Psoas muscle (tissue), 8 donors: Measurements from ENCODE around the gene NAV2. TPM values are rescaled to one million over a fixed set of nuclear protein-coding genes. Genes with fewer than 3 reads are reported as not detected.

Experiments used
- ATAC-seq, 4 donors: fragments of 200-7000 bp; cut with Tn5 transposase; one replicate each; pipeline ENCODE4 v1.9.1; 2020; ENCODE audit warnings: moderate library complexity in 3 of 4, mild to moderate bottlenecking in 2 of 4
- DNase-seq, 2 donors: peaks; one replicate each; pipeline ENCODE4 v3.0.0-alpha.2; 2020
- H3K27ac ChIP-seq: fragments of 200-600 bp; one replicate; pipeline ENCODE4 v1.8.0; 2022
- H3K27me3 ChIP-seq, 3 donors: fragments of 200-600 bp in 1 of 3; one replicate each; pipeline versions ENCODE4 v1.6.1 to v1.8.0; 2013 to 2022; ENCODE audit warnings: low read length in 2 of 3, mild to moderate bottlenecking in 2 of 3, moderate library complexity in 1 of 3; ENCODE audit not compliant: insufficient read depth in 3 of 3
- H3K36me3 ChIP-seq, 2 donors: fragments of 200-600 bp in 1 of 2; one replicate each; pipeline versions ENCODE4 v1.6.1 to v1.8.0; 2013 to 2022; ENCODE audit warnings: low read depth in 1 of 2, mild to moderate bottlenecking in 1 of 2, moderate library complexity in 1 of 2; ENCODE audit not compliant: insufficient read depth in 1 of 2
- H3K4me1 ChIP-seq: fragments of 200-600 bp; one replicate; pipeline ENCODE4 v1.8.0; 2022
- H3K4me3 ChIP-seq: fragments of 200-600 bp; one replicate; pipeline ENCODE4 v1.8.0; 2022; ENCODE audit warnings: mild to moderate bottlenecking
- H3K9me3 ChIP-seq: fragments of 200-600 bp; one replicate; pipeline ENCODE4 v1.8.0; 2022
- WGBS, 3 donors: extraction: QIAGEN DNeasy Blood & Tissue Kit; methylation state at CpG; one replicate each; pipeline versions ENCODE4 v1.1.6 to v1.1.7; 2013; 5-methylcytosine and 5-hydroxymethylcytosine counted together
- intact Hi-C, 2 donors: fragments of 100-400 bp; cut with DNase I; formaldehyde crosslinking; loops; one replicate each; pipeline versions ENCODE4 v1.11.0 to v1.14.2; 2022
- polyA plus RNA-seq, 3 donors: library from polyadenylated mRNA; stranded (reverse); fragments of 200-250 nt; gene quantifications; one replicate each; pipeline ENCODE4 v1.2.3, GENCODE V29; 2013
- total RNA-seq, 4 donors: library from RNA; stranded (reverse); fragmentation: NEBNext Ultra II Directional in 2 of 4; extraction: Animal tissue kit (Norgen Biotek cat#: 25700) in 2 of 4; gene quantifications; one replicate each; pipeline versions ENCODE4 v1.2.1 to v1.2.4, GENCODE V29; 2021 to 2023
- TF ChIP-seq, protein P1 (sequence below): fragments of 200-600 bp; IDR thresholded peaks from one replicate; pipeline ENCODE4 v1.8.0; 2022; ENCODE audit warnings: antibody characterized with exemption
- donor health status: healthy with polysubstance abuse.
- donor health status: DM: no; HTN: no; CAD: no; lungs with moderate emphysema.
- donor health status: Bipolar disorder and iron deficiency.
- donor health status: healthy.
- donor health status: DM: yes; HTN: yes; CAD: no.
- donor health status: DM: no; HTN: no; CAD: no.
- donor health status: DM: no; HTN: no; CAD: no.
- donor health status: DM: yes; HTN: yes; CAD: no.

Gene NAV2
- total and polyA plus RNA-seq, 7 donors: 0.68 to 21.8 (median 2.9) TPM

DNA sequence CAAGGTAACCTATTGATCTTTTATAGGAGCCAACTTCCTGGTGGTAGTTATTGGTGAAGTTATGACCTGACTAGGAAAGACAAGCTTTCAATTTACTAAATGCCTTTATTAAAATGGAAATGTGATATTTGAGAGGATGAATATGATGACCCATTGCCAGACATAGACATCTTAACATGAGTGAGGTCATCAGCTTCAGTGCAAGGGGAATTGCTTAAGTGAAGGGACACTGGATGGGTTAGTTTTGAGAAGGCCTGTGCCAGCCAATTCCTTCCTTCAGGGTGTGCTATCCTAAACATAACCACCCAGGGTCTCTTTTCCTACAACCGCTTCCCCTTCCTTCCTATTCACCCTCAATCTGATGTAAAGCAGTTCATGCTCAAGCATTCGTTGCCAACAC is 21.5 kb downstream of the NAV2 start:
- no peak for DNase-seq
- intact Hi-C loops: no loop called here
- no peak for ATAC-seq
- no peaks in the 10 kb centered on the region for H3K27me3 ChIP-seq
- H3K4me3 ChIP-seq: no peak overlapping the region
- TF ChIP-seq, protein P1, sequence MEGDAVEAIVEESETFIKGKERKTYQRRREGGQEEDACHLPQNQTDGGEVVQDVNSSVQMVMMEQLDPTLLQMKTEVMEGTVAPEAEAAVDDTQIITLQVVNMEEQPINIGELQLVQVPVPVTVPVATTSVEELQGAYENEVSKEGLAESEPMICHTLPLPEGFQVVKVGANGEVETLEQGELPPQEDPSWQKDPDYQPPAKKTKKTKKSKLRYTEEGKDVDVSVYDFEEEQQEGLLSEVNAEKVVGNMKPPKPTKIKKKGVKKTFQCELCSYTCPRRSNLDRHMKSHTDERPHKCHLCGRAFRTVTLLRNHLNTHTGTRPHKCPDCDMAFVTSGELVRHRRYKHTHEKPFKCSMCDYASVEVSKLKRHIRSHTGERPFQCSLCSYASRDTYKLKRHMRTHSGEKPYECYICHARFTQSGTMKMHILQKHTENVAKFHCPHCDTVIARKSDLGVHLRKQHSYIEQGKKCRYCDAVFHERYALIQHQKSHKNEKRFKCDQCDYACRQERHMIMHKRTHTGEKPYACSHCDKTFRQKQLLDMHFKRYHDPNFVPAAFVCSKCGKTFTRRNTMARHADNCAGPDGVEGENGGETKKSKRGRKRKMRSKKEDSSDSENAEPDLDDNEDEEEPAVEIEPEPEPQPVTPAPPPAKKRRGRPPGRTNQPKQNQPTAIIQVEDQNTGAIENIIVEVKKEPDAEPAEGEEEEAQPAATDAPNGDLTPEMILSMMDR: no peak
- H3K27ac ChIP-seq: no peak overlapping the region
- peaks cover 3% of the 10 kb centered on the region for H3K4me1 ChIP-seq
- H3K9me3 ChIP-seq: no peaks in the 10 kb centered on the region
- no peaks in the 10 kb centered on the region for H3K36me3 ChIP-seq
- 96 to 98% (median 98%) methylated on average over 2 of the region's 2 CpGs for WGBS, 3 donors

DNA sequence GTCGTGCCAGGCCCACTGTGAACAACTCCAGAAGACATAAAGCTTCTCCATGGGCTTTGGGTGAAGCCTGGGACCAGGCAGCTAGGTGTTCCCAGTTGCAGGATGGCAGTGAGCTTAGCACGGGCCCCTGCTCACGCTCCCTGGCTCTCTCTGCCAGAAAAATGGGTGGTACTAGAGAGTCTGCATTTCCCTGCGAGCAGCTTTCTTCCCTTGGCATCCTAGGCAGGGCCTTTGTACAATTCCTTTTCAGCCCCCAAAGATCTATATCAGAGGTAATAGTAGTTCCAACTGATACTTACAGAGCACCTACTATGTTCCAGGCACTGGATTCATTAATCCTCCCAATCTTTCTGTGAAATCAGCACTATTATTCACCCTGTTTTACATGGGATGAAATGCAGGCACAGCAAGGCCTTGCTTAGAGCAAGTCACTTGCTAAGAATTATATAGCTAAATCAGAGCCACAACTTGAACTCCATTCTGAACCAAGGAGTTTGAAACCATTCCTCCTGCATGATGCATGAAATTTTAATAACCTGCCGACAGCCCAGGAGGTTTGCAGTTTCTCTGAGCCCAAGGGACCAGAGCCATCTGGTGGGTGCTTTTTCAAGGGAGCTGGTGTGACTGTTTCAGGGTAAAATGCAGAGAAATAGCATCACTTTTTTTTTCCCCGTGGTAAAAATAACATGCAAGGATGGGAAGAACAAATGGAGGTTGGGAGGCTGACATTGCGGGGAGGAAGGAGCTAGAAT is 22.7 kb downstream of the NAV2 start:
- DNase-seq (no peak), ATAC-seq (peak in 3 of 4 donors; percentile 72 to 77 (median 77))
- peak overlapping the region; percentile 23 for H3K27ac ChIP-seq
- no peaks in the 10 kb centered on the region for H3K36me3 ChIP-seq
- TF ChIP-seq, protein P1: peak; percentile 23
- H3K4me1 ChIP-seq: peaks cover 3% of the 10 kb centered on the region
- intact Hi-C loops: no loop called here
- H3K9me3 ChIP-seq: no peaks in the 10 kb centered on the region
- WGBS, 3 donors: 74 to 79% (median 75%) methylated on average over 7 of the region's 7 CpGs
- H3K4me3 ChIP-seq: no peak overlapping the region
- H3K27me3 ChIP-seq: no peaks in the 10 kb centered on the region

GRCh38 chr11:19735909-19736498 is 23.4 kb downstream of the NAV2 start:
- TF ChIP-seq, protein P1: no peak
- 80 to 84% (median 83%) methylated on average over 2 of the region's 2 CpGs for WGBS, 3 donors
- no peaks in the 10 kb centered on the region for H3K27me3 ChIP-seq
- no peak overlapping the region for H3K27ac ChIP-seq
- peaks cover 3% of the 10 kb centered on the region for H3K4me1 ChIP-seq
- H3K36me3 ChIP-seq: no peaks in the 10 kb centered on the region
- H3K4me3 ChIP-seq: no peak overlapping the region
- ATAC-seq (peak in 1 of 4 donors; percentile 4), DNase-seq (no peak)
- intact Hi-C loops: no loop called here
- H3K9me3 ChIP-seq: no peaks in the 10 kb centered on the region

DNA sequence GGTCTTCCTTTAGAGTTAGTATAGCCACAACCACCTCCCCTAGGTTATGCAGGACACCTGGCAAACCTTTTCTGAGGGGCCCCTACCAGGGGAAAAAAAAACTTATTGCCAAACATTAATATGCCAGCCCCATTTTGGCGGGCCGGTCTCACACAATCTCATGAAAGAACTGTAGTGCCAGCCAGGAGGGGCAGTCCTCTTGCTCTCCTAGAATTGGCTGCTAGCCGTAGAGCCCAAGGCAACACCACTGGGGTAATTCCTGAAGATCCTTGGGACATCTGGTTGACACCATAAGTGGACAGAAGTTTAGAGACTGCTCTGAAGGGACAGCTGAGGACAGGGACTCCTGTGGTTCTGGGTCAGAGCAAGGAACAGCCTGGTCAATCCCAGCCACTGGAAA is 24.2 kb downstream of the NAV2 start:
- WGBS, 3 donors: 89 to 91% (median 90%) methylated on average over 3 of the region's 3 CpGs
- DNase-seq (no peak), ATAC-seq (no peak)
- Histone ChIP-seq H3K9me3 (no peaks in the 10 kb centered on the region), H3K27me3 (no peaks in the 10 kb centered on the region), H3K4me3 (no peak overlapping the region), H3K36me3 (no peaks in the 10 kb centered on the region), H3K27ac (no peak overlapping the region), H3K4me1 (peaks cover 3% of the 10 kb centered on the region)
- intact Hi-C loops: no loop called here
- TF ChIP-seq, protein P1: no peak
